K562 (cell line): ENCODE data around the gene VPS9D1. TPM values are rescaled to one million over a fixed set of nuclear protein-coding genes. Genes with fewer than 3 reads are reported as not detected.

ENCODE experiments used
- BMI1 ChIP-seq: fragments of 150-350 bp; IDR thresholded peaks from 2 replicates; pipeline ENCODE4 v1.6.1; 2014; ENCODE audit warnings: low read length
- SIRT6 ChIP-seq: IDR thresholded peaks from one replicate; pipeline ENCODE4 v1.6.1; 2012; ENCODE audit warnings: low read depth, mild to moderate bottlenecking, control low read depth, inconsistent platforms, low read length, moderate library complexity
- YY1 ChIP-seq, 3 experiments: IDR thresholded peaks; 2 replicates each; pipeline ENCODE4 v1.6.1; 2011; ENCODE audit warnings: low read length in 2 of 3, mild to moderate bottlenecking in 2 of 3, moderate library complexity in 2 of 3, borderline replicate concordance in 1 of 3, control low read depth in 1 of 3, low read depth in 1 of 3; ENCODE audit not compliant: insufficient read depth in 3 of 3, insufficient replicate concordance in 2 of 3, control insufficient read depth in 1 of 3, insufficient read length in 1 of 3; ENCODE audit errors: extremely low read depth in 1 of 3
- ZNF232 ChIP-seq: sonication (generic); formaldehyde crosslinking; IDR thresholded peaks from 2 replicates; pipeline ENCODE4 v1.8.0; 2022; ENCODE audit warnings: mild to moderate bottlenecking, missing genetic modification reagents
- polyA plus RNA-seq, 8 experiments: library from polyadenylated mRNA; depleted of rRNA in 4 of 8; stranded (reverse) in 5 of 8; unstranded in 3 of 8; fragments of >200 nt; fragmentation: Nextera tagmentation in 2 of 8; fragmentation: Illumina TruSeq in 1 of 8; extraction: Ambion mirVana in 2 of 8; extraction: Trizol in 1 of 8; gene quantifications; 2 replicates each; pipeline versions ENCODE4 v1.2.1 to v1.2.3, GENCODE V29; 2011 to 2014; ENCODE audit warnings: inconsistent platforms in 1 of 8, missing spikeins in 1 of 8
- total RNA-seq, 7 experiments: library from RNA; depleted of rRNA in 6 of 7; stranded (reverse); fragments of >200 nt in 6 of 7; fragmentation: Illumina TruSeq in 2 of 7; extraction: Trizol in 2 of 7; gene quantifications; 2 replicates each; pipeline versions ENCODE4 v1.2.1 to v1.2.3, GENCODE V29; 2011 to 2021; ENCODE audit warnings: low replicate concordance in 1 of 7
- TF ChIP-seq, protein P1 (sequence below): sonication (generic); formaldehyde crosslinking; IDR thresholded peaks from 2 replicates; pipeline ENCODE4 v1.8.0; 2023; ENCODE audit warnings: missing genetic modification reagents, mild to moderate bottlenecking, borderline replicate concordance
- TF ChIP-seq, protein P2 (sequence below), 3 experiments: fragments of 200-800 bp in 1 of 3; fragments of 250-450 bp in 1 of 3; fragments of 450-650 bp in 1 of 3; sonication (Bioruptor Pico) in 1 of 3; sonication (Bioruptor generic) in 1 of 3; formaldehyde crosslinking in 1 of 3; IDR thresholded peaks; 2 replicates each; pipeline versions ENCODE4 v1.6.1 to v1.8.0; 2016 to 2022; ENCODE audit warnings: mild to moderate bottlenecking in 2 of 3, missing genetic modification characterization in 2 of 3, missing compliant biosample characterization in 1 of 3, moderate library complexity in 1 of 3
- TF ChIP-seq, protein P3 (sequence below): fragments of 200-400 bp; formaldehyde crosslinking; IDR thresholded peaks from 2 replicates; pipeline ENCODE4 v1.6.1; 2017; ENCODE audit warnings: mild to moderate bottlenecking, low read depth, low read length, moderate library complexity
- TF ChIP-seq, protein P4 (sequence below): sonication (generic); formaldehyde crosslinking; IDR thresholded peaks from 2 replicates; pipeline ENCODE4 v1.8.0; 2023; ENCODE audit warnings: mild to moderate bottlenecking, missing genetic modification reagents

The VPS9D1 gene
- total and polyA plus RNA-seq, 9 of the 15 experiments (the other 6 are each of a cell fraction or from before 2014, with no cell fraction given): 0.33 to 3.1 (median 1.1) TPM

DNA sequence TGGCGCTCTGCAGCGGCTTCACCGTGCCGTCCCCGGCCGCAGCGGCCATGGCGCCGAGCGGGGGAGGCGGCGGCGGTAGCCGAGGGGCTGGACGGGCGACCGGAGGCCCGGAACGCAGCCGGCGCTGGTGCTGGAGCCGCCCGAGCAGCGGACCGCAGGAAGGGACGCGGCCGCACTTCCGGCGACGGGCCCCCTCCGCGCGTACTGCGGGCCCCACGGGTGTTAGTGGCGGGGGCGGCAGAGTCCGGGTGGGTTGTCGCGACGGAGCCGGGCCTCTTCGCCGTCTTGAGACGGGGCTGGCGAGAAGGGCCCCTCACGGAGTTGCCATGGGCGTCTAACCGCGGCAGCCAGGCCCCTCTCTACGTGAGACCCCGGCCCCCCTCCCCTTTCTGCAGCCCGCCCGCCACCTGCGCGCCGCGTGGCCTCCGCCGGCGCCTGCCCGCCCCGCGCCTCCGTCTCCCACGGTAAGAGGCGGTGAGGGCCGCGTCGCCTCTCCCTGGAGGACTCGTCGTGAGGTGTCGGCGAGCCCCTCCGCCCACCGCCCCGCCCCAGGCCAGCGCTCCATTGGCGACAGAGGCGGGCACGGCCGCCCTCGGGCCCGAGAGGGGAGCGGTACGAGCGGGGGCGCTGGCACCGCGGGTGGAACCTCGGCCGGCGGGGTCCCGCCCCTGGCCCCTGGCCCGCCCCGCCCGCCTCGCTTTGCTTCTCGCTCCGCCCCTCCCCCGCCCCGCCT is at the start of gene VPS9D1, which contains the start of gene ZNF276 (continued):
- TF ChIP-seq, protein P1, sequence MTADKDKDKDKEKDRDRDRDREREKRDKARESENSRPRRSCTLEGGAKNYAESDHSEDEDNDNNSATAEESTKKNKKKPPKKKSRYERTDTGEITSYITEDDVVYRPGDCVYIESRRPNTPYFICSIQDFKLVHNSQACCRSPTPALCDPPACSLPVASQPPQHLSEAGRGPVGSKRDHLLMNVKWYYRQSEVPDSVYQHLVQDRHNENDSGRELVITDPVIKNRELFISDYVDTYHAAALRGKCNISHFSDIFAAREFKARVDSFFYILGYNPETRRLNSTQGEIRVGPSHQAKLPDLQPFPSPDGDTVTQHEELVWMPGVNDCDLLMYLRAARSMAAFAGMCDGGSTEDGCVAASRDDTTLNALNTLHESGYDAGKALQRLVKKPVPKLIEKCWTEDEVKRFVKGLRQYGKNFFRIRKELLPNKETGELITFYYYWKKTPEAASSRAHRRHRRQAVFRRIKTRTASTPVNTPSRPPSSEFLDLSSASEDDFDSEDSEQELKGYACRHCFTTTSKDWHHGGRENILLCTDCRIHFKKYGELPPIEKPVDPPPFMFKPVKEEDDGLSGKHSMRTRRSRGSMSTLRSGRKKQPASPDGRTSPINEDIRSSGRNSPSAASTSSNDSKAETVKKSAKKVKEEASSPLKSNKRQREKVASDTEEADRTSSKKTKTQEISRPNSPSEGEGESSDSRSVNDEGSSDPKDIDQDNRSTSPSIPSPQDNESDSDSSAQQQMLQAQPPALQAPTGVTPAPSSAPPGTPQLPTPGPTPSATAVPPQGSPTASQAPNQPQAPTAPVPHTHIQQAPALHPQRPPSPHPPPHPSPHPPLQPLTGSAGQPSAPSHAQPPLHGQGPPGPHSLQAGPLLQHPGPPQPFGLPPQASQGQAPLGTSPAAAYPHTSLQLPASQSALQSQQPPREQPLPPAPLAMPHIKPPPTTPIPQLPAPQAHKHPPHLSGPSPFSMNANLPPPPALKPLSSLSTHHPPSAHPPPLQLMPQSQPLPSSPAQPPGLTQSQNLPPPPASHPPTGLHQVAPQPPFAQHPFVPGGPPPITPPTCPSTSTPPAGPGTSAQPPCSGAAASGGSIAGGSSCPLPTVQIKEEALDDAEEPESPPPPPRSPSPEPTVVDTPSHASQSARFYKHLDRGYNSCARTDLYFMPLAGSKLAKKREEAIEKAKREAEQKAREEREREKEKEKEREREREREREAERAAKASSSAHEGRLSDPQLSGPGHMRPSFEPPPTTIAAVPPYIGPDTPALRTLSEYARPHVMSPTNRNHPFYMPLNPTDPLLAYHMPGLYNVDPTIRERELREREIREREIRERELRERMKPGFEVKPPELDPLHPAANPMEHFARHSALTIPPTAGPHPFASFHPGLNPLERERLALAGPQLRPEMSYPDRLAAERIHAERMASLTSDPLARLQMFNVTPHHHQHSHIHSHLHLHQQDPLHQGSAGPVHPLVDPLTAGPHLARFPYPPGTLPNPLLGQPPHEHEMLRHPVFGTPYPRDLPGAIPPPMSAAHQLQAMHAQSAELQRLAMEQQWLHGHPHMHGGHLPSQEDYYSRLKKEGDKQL (CRISPR knock-in tag): no peak
- TF ChIP-seq, protein P2, sequence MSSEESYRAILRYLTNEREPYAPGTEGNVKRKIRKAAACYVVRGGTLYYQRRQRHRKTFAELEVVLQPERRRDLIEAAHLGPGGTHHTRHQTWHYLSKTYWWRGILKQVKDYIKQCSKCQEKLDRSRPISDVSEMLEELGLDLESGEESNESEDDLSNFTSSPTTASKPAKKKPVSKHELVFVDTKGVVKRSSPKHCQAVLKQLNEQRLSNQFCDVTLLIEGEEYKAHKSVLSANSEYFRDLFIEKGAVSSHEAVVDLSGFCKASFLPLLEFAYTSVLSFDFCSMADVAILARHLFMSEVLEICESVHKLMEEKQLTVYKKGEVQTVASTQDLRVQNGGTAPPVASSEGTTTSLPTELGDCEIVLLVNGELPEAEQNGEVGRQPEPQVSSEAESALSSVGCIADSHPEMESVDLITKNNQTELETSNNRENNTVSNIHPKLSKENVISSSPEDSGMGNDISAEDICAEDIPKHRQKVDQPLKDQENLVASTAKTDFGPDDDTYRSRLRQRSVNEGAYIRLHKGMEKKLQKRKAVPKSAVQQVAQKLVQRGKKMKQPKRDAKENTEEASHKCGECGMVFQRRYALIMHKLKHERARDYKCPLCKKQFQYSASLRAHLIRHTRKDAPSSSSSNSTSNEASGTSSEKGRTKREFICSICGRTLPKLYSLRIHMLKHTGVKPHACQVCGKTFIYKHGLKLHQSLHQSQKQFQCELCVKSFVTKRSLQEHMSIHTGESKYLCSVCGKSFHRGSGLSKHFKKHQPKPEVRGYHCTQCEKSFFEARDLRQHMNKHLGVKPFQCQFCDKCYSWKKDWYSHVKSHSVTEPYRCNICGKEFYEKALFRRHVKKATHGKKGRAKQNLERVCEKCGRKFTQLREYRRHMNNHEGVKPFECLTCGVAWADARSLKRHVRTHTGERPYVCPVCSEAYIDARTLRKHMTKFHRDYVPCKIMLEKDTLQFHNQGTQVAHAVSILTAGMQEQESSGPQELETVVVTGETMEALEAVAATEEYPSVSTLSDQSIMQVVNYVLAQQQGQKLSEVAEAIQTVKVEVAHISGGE (CRISPR knock-in tag; IDR thresholded peaks at IDR 0.05): peak; percentile 98 to 100 (median 100)
- TF ChIP-seq, protein P3, sequence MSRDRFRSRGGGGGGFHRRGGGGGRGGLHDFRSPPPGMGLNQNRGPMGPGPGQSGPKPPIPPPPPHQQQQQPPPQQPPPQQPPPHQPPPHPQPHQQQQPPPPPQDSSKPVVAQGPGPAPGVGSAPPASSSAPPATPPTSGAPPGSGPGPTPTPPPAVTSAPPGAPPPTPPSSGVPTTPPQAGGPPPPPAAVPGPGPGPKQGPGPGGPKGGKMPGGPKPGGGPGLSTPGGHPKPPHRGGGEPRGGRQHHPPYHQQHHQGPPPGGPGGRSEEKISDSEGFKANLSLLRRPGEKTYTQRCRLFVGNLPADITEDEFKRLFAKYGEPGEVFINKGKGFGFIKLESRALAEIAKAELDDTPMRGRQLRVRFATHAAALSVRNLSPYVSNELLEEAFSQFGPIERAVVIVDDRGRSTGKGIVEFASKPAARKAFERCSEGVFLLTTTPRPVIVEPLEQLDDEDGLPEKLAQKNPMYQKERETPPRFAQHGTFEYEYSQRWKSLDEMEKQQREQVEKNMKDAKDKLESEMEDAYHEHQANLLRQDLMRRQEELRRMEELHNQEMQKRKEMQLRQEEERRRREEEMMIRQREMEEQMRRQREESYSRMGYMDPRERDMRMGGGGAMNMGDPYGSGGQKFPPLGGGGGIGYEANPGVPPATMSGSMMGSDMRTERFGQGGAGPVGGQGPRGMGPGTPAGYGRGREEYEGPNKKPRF: no peak
- TF ChIP-seq SIRT6: no peak
- TF ChIP-seq, protein P4, sequence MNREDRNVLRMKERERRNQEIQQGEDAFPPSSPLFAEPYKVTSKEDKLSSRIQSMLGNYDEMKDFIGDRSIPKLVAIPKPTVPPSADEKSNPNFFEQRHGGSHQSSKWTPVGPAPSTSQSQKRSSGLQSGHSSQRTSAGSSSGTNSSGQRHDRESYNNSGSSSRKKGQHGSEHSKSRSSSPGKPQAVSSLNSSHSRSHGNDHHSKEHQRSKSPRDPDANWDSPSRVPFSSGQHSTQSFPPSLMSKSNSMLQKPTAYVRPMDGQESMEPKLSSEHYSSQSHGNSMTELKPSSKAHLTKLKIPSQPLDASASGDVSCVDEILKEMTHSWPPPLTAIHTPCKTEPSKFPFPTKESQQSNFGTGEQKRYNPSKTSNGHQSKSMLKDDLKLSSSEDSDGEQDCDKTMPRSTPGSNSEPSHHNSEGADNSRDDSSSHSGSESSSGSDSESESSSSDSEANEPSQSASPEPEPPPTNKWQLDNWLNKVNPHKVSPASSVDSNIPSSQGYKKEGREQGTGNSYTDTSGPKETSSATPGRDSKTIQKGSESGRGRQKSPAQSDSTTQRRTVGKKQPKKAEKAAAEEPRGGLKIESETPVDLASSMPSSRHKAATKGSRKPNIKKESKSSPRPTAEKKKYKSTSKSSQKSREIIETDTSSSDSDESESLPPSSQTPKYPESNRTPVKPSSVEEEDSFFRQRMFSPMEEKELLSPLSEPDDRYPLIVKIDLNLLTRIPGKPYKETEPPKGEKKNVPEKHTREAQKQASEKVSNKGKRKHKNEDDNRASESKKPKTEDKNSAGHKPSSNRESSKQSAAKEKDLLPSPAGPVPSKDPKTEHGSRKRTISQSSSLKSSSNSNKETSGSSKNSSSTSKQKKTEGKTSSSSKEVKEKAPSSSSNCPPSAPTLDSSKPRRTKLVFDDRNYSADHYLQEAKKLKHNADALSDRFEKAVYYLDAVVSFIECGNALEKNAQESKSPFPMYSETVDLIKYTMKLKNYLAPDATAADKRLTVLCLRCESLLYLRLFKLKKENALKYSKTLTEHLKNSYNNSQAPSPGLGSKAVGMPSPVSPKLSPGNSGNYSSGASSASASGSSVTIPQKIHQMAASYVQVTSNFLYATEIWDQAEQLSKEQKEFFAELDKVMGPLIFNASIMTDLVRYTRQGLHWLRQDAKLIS (CRISPR knock-in tag): no peak; the same call in 1 of the 2 replicates
- TF ChIP-seq BMI1: no peak
- TF ChIP-seq ZNF232 (CRISPR knock-in tag): peak; percentile 42; the same call in 1 of the 2 replicates
- peak; percentile 43 to 93 (median 88) for TF ChIP-seq YY1 (IDR thresholded peaks at IDR 0.05; ENCODE audit: borderline replicate concordance in 1 of 3, control insufficient read depth in 1 of 3, extremely low read depth in 1 of 3, insufficient read depth in 3 of 3, insufficient read length in 1 of 3, insufficient replicate concordance in 2 of 3, low read depth in 1 of 3, low read length in 2 of 3)
